Vagina (tissue), 2 donors: Measurements from ENCODE around the gene ENSA. TPM values are rescaled to one million over a fixed set of nuclear protein-coding genes. Genes with fewer than 3 reads are reported as not detected.
A peak's percentile ranks its signal among the peaks of the same experiment; 100 is the strongest.

Source experiments
- DNase-seq, 2 donors: peaks; one replicate each; pipeline ENCODE4 v3.0.0-alpha.2; 2017; ENCODE audit errors: extremely low spot score in 2 of 2
- H3K27ac ChIP-seq: fragments of 200-600 bp; sonication (generic); one replicate; pipeline ENCODE4 v1.5.1; 2019
- H3K27me3 ChIP-seq: fragments of 200-600 bp; sonication (generic); one replicate; pipeline ENCODE4 v1.5.1; 2019
- H3K36me3 ChIP-seq, 2 donors: fragments of 200-600 bp; sonication (generic); one replicate each; pipeline ENCODE4 v1.5.1; 2017 to 2019
- H3K4me1 ChIP-seq: fragments of 200-600 bp; sonication (generic); one replicate; pipeline ENCODE4 v1.5.1; 2019
- H3K4me3 ChIP-seq, 2 donors: fragments of 200-600 bp; sonication (generic); 1 replicate in 1 of 2; 2 replicates in 1 of 2; pipeline ENCODE4 v1.5.1; 2016 to 2019
- H3K9me3 ChIP-seq: fragments of 200-600 bp; sonication (generic); one replicate; pipeline ENCODE4 v1.5.1; 2019
- POLR2A ChIP-seq, 2 donors: fragments of 450-650 bp; IDR thresholded peaks; one replicate each; pipeline ENCODE4 v1.6.1; 2017; ENCODE audit warnings: antibody characterized with exemption in 2 of 2, mild to moderate bottlenecking in 2 of 2, moderate library complexity in 2 of 2
- POLR2AphosphoS5 ChIP-seq, 2 donors: sonication (generic); formaldehyde crosslinking; IDR thresholded peaks; one replicate each; pipeline ENCODE4 v1.9.0; 2017; ENCODE audit warnings: antibody characterized with exemption in 2 of 2, mild to moderate bottlenecking in 2 of 2, low read depth in 1 of 2; ENCODE audit not compliant: insufficient read depth in 1 of 2
- intact Hi-C: fragments of 100-400 bp; cut with DNase I; formaldehyde crosslinking; loops from one replicate; pipeline ENCODE4 v1.15.1; 2023
- total RNA-seq: library from RNA; depleted of rRNA; stranded (reverse); fragments of >200 nt; gene quantifications from one replicate; pipeline ENCODE4 v1.2.3, GENCODE V29; 2016
- TF ChIP-seq, protein P1 (sequence below), 3 experiments: fragments of 450-650 bp in 2 of 3; fragments of 200-600 bp in 1 of 3; sonication (generic) in 1 of 3; IDR thresholded peaks; one replicate each; pipeline ENCODE4 v1.5.1; 2017 to 2019; ENCODE audit warnings: antibody characterized with exemption in 3 of 3, mild to moderate bottlenecking in 2 of 3, moderate library complexity in 2 of 3

ENSA gene, protein sequence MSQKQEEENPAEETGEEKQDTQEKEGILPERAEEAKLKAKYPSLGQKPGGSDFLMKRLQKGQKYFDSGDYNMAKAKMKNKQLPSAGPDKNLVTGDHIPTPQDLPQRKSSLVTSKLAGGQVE
- total RNA-seq, result 117 TPM

DNA sequence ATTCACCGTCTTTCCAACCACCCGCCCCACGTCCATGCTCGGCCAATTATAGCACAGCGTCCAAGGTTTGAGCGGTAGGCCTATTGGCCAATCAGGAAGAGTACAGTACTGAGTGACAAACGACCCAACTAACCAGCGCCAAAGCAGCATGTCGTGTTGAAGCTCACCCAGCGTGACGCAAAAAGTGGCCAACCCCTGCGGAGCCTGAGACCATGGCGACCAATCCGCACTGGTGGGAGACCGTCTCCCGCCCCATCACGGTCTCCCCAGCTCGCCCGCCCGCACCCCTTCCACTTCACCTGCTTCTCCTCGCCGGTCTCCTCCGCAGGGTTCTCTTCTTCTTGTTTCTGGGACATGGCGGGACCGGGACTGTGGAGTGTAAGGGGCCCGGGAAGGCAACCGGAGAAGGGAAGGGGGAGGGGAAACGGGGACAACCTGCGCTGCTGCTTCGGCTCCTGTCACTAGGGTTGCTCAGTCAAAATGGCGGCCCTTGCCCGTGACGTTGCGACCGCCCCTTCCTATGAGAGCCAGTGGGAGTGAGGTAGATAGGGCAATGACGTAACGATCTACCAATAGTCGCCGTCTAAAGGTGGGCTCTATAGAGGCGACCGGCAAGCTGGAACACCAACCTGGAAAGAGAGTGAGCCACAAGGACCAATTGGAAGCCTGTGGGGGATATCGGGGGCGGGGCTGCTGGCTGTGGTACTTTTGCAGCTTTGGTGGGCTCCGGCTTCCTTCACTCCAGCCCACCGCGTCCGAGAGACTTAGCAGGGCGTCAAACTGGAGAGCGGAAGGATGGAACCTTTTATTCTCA, at the start of gene ENSA:
Gene ENSA, minus strand, starts transcription at position 498 of the 814 bp plus-strand sequence. Its CDS starts 142 bp downstream, at position 356.
- intact Hi-C loops, result loop anchor here (5.0 kb wide), 1 partner anchor 67 kb away; no protein-coding TSS in a partner anchor
- peaks cover 54% of the 10 kb centered on the region for H3K4me1 ChIP-seq

GRCh38 chr1:150678988-150679387, 49.6 kb upstream of the ENSA start:
- no peak for DNase-seq
- H3K27me3 ChIP-seq, result no peaks in the 10 kb centered on the region
- TF ChIP-seq, protein P1, sequence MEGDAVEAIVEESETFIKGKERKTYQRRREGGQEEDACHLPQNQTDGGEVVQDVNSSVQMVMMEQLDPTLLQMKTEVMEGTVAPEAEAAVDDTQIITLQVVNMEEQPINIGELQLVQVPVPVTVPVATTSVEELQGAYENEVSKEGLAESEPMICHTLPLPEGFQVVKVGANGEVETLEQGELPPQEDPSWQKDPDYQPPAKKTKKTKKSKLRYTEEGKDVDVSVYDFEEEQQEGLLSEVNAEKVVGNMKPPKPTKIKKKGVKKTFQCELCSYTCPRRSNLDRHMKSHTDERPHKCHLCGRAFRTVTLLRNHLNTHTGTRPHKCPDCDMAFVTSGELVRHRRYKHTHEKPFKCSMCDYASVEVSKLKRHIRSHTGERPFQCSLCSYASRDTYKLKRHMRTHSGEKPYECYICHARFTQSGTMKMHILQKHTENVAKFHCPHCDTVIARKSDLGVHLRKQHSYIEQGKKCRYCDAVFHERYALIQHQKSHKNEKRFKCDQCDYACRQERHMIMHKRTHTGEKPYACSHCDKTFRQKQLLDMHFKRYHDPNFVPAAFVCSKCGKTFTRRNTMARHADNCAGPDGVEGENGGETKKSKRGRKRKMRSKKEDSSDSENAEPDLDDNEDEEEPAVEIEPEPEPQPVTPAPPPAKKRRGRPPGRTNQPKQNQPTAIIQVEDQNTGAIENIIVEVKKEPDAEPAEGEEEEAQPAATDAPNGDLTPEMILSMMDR (IDR thresholded peaks at IDR 0.05), result no peak
- TF ChIP-seq POLR2AphosphoS5 (IDR thresholded peaks at IDR 0.05; ENCODE audit: insufficient read depth in 1 of 2, low read depth in 1 of 2) (no peak), POLR2A (IDR thresholded peaks at IDR 0.05) (no peak)
- no peak overlapping the region for H3K27ac ChIP-seq
- peaks cover 0 to 7% of the 10 kb centered on the region in 2 donors for H3K36me3 ChIP-seq
- no peak overlapping the region for H3K4me3 ChIP-seq
- H3K4me1 ChIP-seq, result no peaks in the 10 kb centered on the region
- H3K9me3 ChIP-seq, result no peaks in the 10 kb centered on the region
- intact Hi-C loops, result no loop called here

More for the DNA sequence above, at the start of gene ENSA:
- Histone ChIP-seq H3K9me3 (no peaks in the 10 kb centered on the region), H3K36me3 (peaks cover 0 to 30% of the 10 kb centered on the region in 2 donors), H3K27ac (peak within 1 kb of the TSS; percentile 98), H3K4me3 (peak within 1 kb of the TSS; percentile 63 to 68), H3K27me3 (no peaks in the 10 kb centered on the region)
- TF ChIP-seq POLR2AphosphoS5 (IDR thresholded peaks at IDR 0.05; ENCODE audit: insufficient read depth in 1 of 2, low read depth in 1 of 2) (peak; percentile 80 to 100), POLR2A (IDR thresholded peaks at IDR 0.05) (peak; percentile 94 to 95)
- TF ChIP-seq, protein P1 (IDR thresholded peaks at IDR 0.05), result no peak
- DNase-seq, result peak; percentile 99 to 100

GRCh38 chr1:150674881-150675280, 45.5 kb upstream of the ENSA start:
- intact Hi-C loops, result no loop called here

GRCh38 chr1:150663321-150663720, 33.9 kb upstream of the ENSA start:
- Histone ChIP-seq H3K27me3 (no peaks in the 10 kb centered on the region), H3K4me3 (no peak overlapping the region), H3K9me3 (no peaks in the 10 kb centered on the region), H3K27ac (no peak overlapping the region), H3K36me3 (peaks cover 0 to 19% of the 10 kb centered on the region in 2 donors), H3K4me1 (peaks cover 5% of the 10 kb centered on the region)
- intact Hi-C loops, result no loop called here
- TF ChIP-seq, protein P1 (IDR thresholded peaks at IDR 0.05), result no peak
- TF ChIP-seq POLR2AphosphoS5 (IDR thresholded peaks at IDR 0.05; ENCODE audit: insufficient read depth in 1 of 2, low read depth in 1 of 2), result no peak
- no peak for TF ChIP-seq POLR2A (IDR thresholded peaks at IDR 0.05)
- DNase-seq, result no peak

More at GRCh38 chr1:150674881-150675280, 45.5 kb upstream of the ENSA start:
- Histone ChIP-seq H3K4me1 (no peaks in the 10 kb centered on the region), H3K4me3 (no peak overlapping the region), H3K36me3 (no peaks in the 10 kb centered on the region), H3K27ac (no peak overlapping the region), H3K9me3 (no peaks in the 10 kb centered on the region), H3K27me3 (no peaks in the 10 kb centered on the region)
- TF ChIP-seq, protein P1 (IDR thresholded peaks at IDR 0.05), result no peak
- TF ChIP-seq POLR2AphosphoS5 (IDR thresholded peaks at IDR 0.05; ENCODE audit: insufficient read depth in 1 of 2, low read depth in 1 of 2) (no peak), POLR2A (IDR thresholded peaks at IDR 0.05) (no peak)
- DNase-seq, result no peak
